Suppressor macrophage treated with lipopolysaccharide for 4 hours (primary cell): ENCODE results near the gene CRLF2.
"Not testable (repeated sequence)": the region's sequence is repeated elsewhere in the genome, so short reads cannot be mapped to it uniquely, and the experiment has no call there.

Experiments used
- DNase-seq: peaks from one replicate; pipeline ENCODE4 v3.0.0-alpha.2; 2020

Gene CRLF2

GRCh38 chrX:1212532-1212931, at the start of gene CRLF2:
Gene CRLF2, minus strand, starts transcription at chrX:1212649. Its CDS starts 15 bp downstream, at chrX:1212634.
- peak; percentile 79 for DNase-seq

- not testable (repeated sequence) for DNase-seq
These were observed 49.3 kb upstream of the CRLF2 start for GRCh38 chrX:1261771-1262170.

GRCh38 chrX:1261285-1261684, 48.8 kb upstream of the CRLF2 start:
- DNase-seq: no peak

GRCh38 chrX:1252861-1253260, 40.4 kb upstream of the CRLF2 start:
- DNase-seq: peak; percentile 32

GRCh38 chrX:1249101-1249887, 36.8 kb upstream of the CRLF2 start:
- DNase-seq: peak; percentile 91

GRCh38 chrX:1248331-1249061, 36.0 kb upstream of the CRLF2 start:
- peak; percentile 63 for DNase-seq

GRCh38 chrX:1246816-1247215, 34.4 kb upstream of the CRLF2 start:
- peak; percentile 91 for DNase-seq

GRCh38 chrX:1244164-1245076, 32.0 kb upstream of the CRLF2 start:
- peak; percentile 49 for DNase-seq

GRCh38 chrX:1242891-1243402, 30.5 kb upstream of the CRLF2 start:
- peak; percentile 32 for DNase-seq

- DNase-seq: not testable (repeated sequence)
These were observed 28.1 kb upstream of the CRLF2 start for GRCh38 chrX:1240551-1240950.

- DNase-seq: peak; percentile 99
These were observed 27.3 kb upstream of the CRLF2 start for GRCh38 chrX:1239681-1240142.

GRCh38 chrX:1231850-1232465, 19.5 kb upstream of the CRLF2 start:
- no peak for DNase-seq

GRCh38 chrX:1228101-1228500, 15.7 kb upstream of the CRLF2 start:
- not testable (repeated sequence) for DNase-seq

GRCh38 chrX:1226249-1226648, 13.8 kb upstream of the CRLF2 start:
- no peak for DNase-seq

GRCh38 chrX:1224954-1225353, 12.5 kb upstream of the CRLF2 start:
- DNase-seq: no peak

GRCh38 chrX:1223242-1223600, 10.8 kb upstream of the CRLF2 start:
- no peak for DNase-seq

GRCh38 chrX:1222531-1223241, 10.2 kb upstream of the CRLF2 start:
- peak; percentile 96 for DNase-seq

- DNase-seq: no peak
These were observed 8.9 kb upstream of the CRLF2 start for GRCh38 chrX:1221296-1221845.

GRCh38 chrX:1218286-1218685, 5.8 kb upstream of the CRLF2 start:
- DNase-seq: peak; percentile 65

- DNase-seq: peak; percentile 77
These were observed 2.8 kb upstream of the CRLF2 start for GRCh38 chrX:1215123-1215823.

GRCh38 chrX:1213971-1214370, 1.5 kb upstream of the CRLF2 start:
- DNase-seq: no peak
